ENCODE data around the gene PASK. TPM values are rescaled to one million over a fixed set of nuclear protein-coding genes. Genes with fewer than 3 reads are reported as not detected.

The PASK gene
- total and polyA plus RNA-seq, 2 donors (not counting 1 experiment from before 2014, with no cell fraction given), result 1.0 to 1.5 TPM

DNA sequence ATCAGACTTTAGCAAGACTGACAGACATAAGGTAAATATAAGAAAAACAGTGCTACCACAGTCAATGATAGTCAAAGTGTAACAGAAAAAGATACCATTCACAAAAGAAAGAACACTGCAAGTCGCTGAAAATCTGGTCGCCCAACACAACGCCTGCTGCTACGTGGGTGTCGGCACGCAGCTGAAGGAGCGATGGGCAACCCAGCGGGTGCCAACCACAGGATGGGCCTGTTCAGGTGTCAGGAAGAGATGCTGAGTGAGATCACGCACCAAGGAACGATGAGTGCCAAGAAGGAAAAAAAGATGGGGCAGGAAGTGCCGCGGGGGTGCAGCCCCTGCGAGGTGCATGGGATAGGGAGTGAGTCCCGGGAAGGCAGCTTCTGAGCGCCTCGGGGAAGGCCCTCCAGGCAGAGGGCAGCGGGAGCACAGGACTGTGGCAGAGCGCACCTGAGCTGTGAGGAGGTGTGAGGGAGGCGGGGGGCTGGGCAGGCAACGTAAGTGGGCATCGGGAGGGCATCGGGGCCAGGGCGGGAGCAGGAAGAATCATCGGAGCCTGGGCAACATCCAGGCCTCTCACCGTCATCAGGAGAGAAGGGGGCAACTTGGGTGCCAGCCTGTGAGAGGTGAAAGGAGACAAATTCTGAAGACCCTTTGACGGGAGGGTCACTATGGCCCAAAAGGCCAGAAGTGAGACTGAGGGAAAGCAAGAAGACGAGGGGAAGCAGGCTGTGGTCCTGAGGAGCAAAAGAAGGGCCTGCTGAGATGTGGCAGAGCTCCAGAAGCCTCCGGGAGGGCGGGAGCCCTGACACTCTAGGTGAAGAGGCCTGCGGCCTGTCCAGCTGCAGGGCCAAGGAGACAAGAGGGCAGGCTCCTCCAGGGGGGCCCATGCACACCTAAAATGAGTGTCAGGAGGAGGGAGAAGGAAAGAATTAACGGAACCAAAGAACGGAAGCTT is 32.4 kb downstream of the PASK start:
- no peaks in the 10 kb centered on the region for H3K79me2 ChIP-seq (ENCODE audit: control insufficient read depth, insufficient read depth, low read length)
- H3K36me3 ChIP-seq (ENCODE audit: control insufficient read depth, insufficient read depth, low read length), result no peaks in the 10 kb centered on the region
- DNase-seq (ENCODE audit: low read depth in 2 of 2), result no peak
- no peaks in the 10 kb centered on the region for H3K27me3 ChIP-seq (ENCODE audit: control insufficient read depth, insufficient read depth, low read length)
- no peak overlapping the region for H3K4me3 ChIP-seq (replicated peaks in 1 of 4; ENCODE audit: control extremely low read depth in 1 of 4, insufficient read depth in 1 of 4, low read depth in 3 of 4, low read length in 4 of 4)
- H3K27ac ChIP-seq (ENCODE audit: insufficient read depth, low read length), result no peak overlapping the region
- TF ChIP-seq, protein P1, sequence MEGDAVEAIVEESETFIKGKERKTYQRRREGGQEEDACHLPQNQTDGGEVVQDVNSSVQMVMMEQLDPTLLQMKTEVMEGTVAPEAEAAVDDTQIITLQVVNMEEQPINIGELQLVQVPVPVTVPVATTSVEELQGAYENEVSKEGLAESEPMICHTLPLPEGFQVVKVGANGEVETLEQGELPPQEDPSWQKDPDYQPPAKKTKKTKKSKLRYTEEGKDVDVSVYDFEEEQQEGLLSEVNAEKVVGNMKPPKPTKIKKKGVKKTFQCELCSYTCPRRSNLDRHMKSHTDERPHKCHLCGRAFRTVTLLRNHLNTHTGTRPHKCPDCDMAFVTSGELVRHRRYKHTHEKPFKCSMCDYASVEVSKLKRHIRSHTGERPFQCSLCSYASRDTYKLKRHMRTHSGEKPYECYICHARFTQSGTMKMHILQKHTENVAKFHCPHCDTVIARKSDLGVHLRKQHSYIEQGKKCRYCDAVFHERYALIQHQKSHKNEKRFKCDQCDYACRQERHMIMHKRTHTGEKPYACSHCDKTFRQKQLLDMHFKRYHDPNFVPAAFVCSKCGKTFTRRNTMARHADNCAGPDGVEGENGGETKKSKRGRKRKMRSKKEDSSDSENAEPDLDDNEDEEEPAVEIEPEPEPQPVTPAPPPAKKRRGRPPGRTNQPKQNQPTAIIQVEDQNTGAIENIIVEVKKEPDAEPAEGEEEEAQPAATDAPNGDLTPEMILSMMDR (conservative IDR thresholded peaks at IDR 0.05 in 1 of 2, IDR thresholded peaks at IDR 0.05 in 1 of 2; ENCODE audit: low read depth in 1 of 2, low read length in 2 of 2), result no peak
- TF ChIP-seq EZH2 (IDR thresholded peaks at IDR 0.05; ENCODE audit: low read length, missing control alignments), result no peak
- H4K20me1 ChIP-seq (ENCODE audit: control insufficient read depth, extremely low read depth, insufficient read depth, low read length), result no peaks in the 10 kb centered on the region
- H3K9me3 ChIP-seq (ENCODE audit: control insufficient read depth, insufficient read depth, low read depth, low read length), result no peaks in the 10 kb centered on the region
- no peak overlapping the region for H3K9ac ChIP-seq (ENCODE audit: insufficient read depth, low read length)
- no peak overlapping the region for H2AFZ ChIP-seq (ENCODE audit: low read length)
- H3K4me1 ChIP-seq (ENCODE audit: control insufficient read depth, extremely low read depth, insufficient read depth, low read length), result no peaks in the 10 kb centered on the region
- no peak overlapping the region for H3K4me2 ChIP-seq (ENCODE audit: extremely low read depth, insufficient read depth, low read length)

DNA sequence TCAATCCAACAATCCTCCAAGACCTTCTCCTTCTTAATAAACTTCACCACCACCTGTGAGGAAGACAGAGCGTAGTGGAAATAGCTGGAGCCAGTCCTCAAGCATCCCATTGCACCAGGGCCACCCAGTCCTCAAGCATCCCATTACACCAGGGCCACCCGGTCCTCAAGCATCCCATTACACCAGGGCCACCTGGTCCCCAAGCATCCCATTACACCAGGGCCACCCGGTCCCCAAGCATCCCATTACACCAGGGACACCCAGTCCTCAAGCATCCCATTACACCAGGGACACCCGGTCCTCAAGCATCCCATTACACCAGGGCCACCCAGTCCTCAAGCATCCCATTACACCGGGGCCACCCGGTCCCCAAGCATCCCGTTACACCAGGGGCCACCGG is 33.9 kb downstream of the PASK start:
- TF ChIP-seq, protein P1 (conservative IDR thresholded peaks at IDR 0.05 in 1 of 2, IDR thresholded peaks at IDR 0.05 in 1 of 2; ENCODE audit: low read depth in 1 of 2, low read length in 2 of 2), result no peak
- TF ChIP-seq EZH2 (IDR thresholded peaks at IDR 0.05; ENCODE audit: low read length, missing control alignments), result no peak
- H3K27me3 ChIP-seq (ENCODE audit: control insufficient read depth, insufficient read depth, low read length), result no peaks in the 10 kb centered on the region
- no peaks in the 10 kb centered on the region for H3K9me3 ChIP-seq (ENCODE audit: control insufficient read depth, insufficient read depth, low read depth, low read length)
- H3K4me3 ChIP-seq (replicated peaks in 1 of 4; ENCODE audit: control extremely low read depth in 1 of 4, insufficient read depth in 1 of 4, low read depth in 3 of 4, low read length in 4 of 4), result no peak overlapping the region
- no peaks in the 10 kb centered on the region for H3K36me3 ChIP-seq (ENCODE audit: control insufficient read depth, insufficient read depth, low read length)
- H3K4me1 ChIP-seq (ENCODE audit: control insufficient read depth, extremely low read depth, insufficient read depth, low read length), result no peaks in the 10 kb centered on the region
- H2AFZ ChIP-seq (ENCODE audit: low read length), result no peak overlapping the region
- no peak for DNase-seq (ENCODE audit: low read depth in 2 of 2)
- no peaks in the 10 kb centered on the region for H3K79me2 ChIP-seq (ENCODE audit: control insufficient read depth, insufficient read depth, low read length)
- H3K9ac ChIP-seq (ENCODE audit: insufficient read depth, low read length), result no peak overlapping the region
- no peak overlapping the region for H3K4me2 ChIP-seq (ENCODE audit: extremely low read depth, insufficient read depth, low read length)
- H4K20me1 ChIP-seq (ENCODE audit: control insufficient read depth, extremely low read depth, insufficient read depth, low read length), result no peaks in the 10 kb centered on the region
- no peak overlapping the region for H3K27ac ChIP-seq (ENCODE audit: insufficient read depth, low read length)

DNA sequence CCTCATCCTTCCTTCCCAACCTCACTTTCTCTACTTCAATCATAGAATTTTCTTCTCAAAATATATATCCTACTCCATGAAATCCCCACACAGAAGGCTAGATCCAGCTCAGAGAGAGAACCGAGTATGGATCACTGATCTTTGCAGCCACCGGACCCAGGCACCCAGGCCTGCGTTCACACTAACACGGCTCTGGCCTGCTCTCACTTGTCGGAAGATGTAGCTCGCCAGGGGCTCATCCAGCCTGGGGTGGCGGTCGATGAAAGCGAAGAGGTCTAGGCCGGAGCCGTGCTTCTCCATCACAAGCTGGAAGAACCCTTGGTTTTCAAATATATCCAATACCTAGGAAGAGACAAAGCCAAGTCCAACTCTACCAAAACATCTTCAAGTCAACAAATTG is 34.4 kb downstream of the PASK start:
- H3K36me3 ChIP-seq (ENCODE audit: control insufficient read depth, insufficient read depth, low read length), result no peaks in the 10 kb centered on the region
- no peak overlapping the region for H3K4me3 ChIP-seq (replicated peaks in 1 of 4; ENCODE audit: control extremely low read depth in 1 of 4, insufficient read depth in 1 of 4, low read depth in 3 of 4, low read length in 4 of 4)
- no peaks in the 10 kb centered on the region for H3K9me3 ChIP-seq (ENCODE audit: control insufficient read depth, insufficient read depth, low read depth, low read length)
- no peak overlapping the region for H3K9ac ChIP-seq (ENCODE audit: insufficient read depth, low read length)
- no peak overlapping the region for H3K4me2 ChIP-seq (ENCODE audit: extremely low read depth, insufficient read depth, low read length)
- no peaks in the 10 kb centered on the region for H3K4me1 ChIP-seq (ENCODE audit: control insufficient read depth, extremely low read depth, insufficient read depth, low read length)
- H2AFZ ChIP-seq (ENCODE audit: low read length), result no peak overlapping the region
- DNase-seq (ENCODE audit: low read depth in 2 of 2), result no peak
- H3K27me3 ChIP-seq (ENCODE audit: control insufficient read depth, insufficient read depth, low read length), result no peaks in the 10 kb centered on the region
- no peaks in the 10 kb centered on the region for H3K79me2 ChIP-seq (ENCODE audit: control insufficient read depth, insufficient read depth, low read length)
- TF ChIP-seq, protein P1 (conservative IDR thresholded peaks at IDR 0.05 in 1 of 2, IDR thresholded peaks at IDR 0.05 in 1 of 2; ENCODE audit: low read depth in 1 of 2, low read length in 2 of 2), result no peak
- TF ChIP-seq EZH2 (IDR thresholded peaks at IDR 0.05; ENCODE audit: low read length, missing control alignments), result no peak
- H4K20me1 ChIP-seq (ENCODE audit: control insufficient read depth, extremely low read depth, insufficient read depth, low read length), result no peaks in the 10 kb centered on the region
- H3K27ac ChIP-seq (ENCODE audit: insufficient read depth, low read length), result no peak overlapping the region
